ENCODE data around the gene CEACAM6. TPM values are rescaled to one million over a fixed set of nuclear protein-coding genes. Genes with fewer than 3 reads are reported as not detected.
A peak's percentile ranks its signal among the peaks of the same experiment; 100 is the strongest.
"Not testable (repeated sequence)": the region's sequence is repeated elsewhere in the genome, so short reads cannot be mapped to it uniquely, and the experiment has no call there.

The CEACAM6 gene
- total RNA-seq, 6 donors from 2014 or later: 140 to 651 (median 539) TPM

DNA sequence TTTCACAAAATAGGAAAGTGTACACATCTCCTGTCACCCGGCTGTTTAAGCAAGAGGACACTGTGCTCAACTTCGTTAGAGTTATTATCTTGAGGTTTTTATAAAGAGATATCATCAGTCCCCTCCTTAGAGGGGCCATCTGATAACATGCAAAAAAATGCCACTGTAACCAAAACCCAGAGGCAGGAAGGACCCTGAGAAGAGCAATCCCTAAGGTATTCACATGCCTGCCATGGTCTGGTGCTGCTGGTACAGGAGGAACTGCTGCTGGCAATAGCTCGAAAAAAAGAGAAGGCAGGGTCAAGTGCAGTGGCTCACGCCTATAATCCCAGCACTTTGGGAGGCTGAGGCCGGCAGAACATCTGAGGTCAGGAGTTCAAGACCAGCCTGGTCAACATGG is 28.3 kb downstream of the CEACAM6 start:
- Histone ChIP-seq H3K4me1 (peaks cover 14 to 19% (median 18%) of the 10 kb centered on the region in 4 donors), H3K27me3 (no peaks in the 10 kb centered on the region), H3K9me3 (no peaks in the 10 kb centered on the region), H3K27ac (peak overlapping the region in 1 of 4 donors; percentile 66), H3K4me3 (no peak overlapping the region), H3K36me3 (no peaks in the 10 kb centered on the region)
- DNase-seq (no peak), ATAC-seq (ENCODE audit: low FRiP score in 2 of 2) (no peak)
- WGBS, 2 donors: 45 to 46% methylated on average over 5 of the region's 5 CpGs
- no peak for TF ChIP-seq POLR2AphosphoS5 (IDR thresholded peaks at IDR 0.05)

DNA sequence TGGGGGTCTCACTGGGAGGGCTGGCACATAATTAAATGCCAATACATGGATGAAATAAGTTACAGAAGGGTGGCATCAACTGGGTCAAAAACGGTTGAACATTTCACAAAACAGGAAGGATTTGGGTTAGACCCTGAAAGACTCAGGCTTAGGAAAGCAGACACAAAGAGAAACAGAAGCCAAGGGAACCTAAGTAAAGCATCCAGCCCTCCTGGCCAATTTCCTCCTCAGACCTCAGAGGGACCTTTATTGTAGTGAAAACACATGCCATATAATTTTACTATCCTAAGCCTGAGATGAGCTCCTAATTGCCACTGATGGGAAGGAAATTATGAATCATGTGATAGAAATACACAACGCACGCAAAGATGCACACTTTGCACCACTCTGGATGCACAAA is 29.0 kb downstream of the CEACAM6 start:
- WGBS, 2 donors: 37 to 41% methylated on average over 3 of the region's 3 CpGs
- DNase-seq (no peak), ATAC-seq (ENCODE audit: low FRiP score in 2 of 2) (no peak)
- Histone ChIP-seq H3K4me1 (peaks cover 14 to 19% (median 18%) of the 10 kb centered on the region in 4 donors), H3K36me3 (no peaks in the 10 kb centered on the region), H3K9me3 (no peaks in the 10 kb centered on the region), H3K27ac (peak overlapping the region in 3 of 4 donors; percentile 27 to 66 (median 47)), H3K4me3 (no peak overlapping the region), H3K27me3 (no peaks in the 10 kb centered on the region)
- TF ChIP-seq EP300 (IDR thresholded peaks at IDR 0.05) (no peak), POLR2AphosphoS5 (IDR thresholded peaks at IDR 0.05) (no peak), POLR2A (IDR thresholded peaks at IDR 0.05) (no peak)
- TF ChIP-seq, protein P1, sequence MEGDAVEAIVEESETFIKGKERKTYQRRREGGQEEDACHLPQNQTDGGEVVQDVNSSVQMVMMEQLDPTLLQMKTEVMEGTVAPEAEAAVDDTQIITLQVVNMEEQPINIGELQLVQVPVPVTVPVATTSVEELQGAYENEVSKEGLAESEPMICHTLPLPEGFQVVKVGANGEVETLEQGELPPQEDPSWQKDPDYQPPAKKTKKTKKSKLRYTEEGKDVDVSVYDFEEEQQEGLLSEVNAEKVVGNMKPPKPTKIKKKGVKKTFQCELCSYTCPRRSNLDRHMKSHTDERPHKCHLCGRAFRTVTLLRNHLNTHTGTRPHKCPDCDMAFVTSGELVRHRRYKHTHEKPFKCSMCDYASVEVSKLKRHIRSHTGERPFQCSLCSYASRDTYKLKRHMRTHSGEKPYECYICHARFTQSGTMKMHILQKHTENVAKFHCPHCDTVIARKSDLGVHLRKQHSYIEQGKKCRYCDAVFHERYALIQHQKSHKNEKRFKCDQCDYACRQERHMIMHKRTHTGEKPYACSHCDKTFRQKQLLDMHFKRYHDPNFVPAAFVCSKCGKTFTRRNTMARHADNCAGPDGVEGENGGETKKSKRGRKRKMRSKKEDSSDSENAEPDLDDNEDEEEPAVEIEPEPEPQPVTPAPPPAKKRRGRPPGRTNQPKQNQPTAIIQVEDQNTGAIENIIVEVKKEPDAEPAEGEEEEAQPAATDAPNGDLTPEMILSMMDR (IDR thresholded peaks at IDR 0.05): no peak

DNA sequence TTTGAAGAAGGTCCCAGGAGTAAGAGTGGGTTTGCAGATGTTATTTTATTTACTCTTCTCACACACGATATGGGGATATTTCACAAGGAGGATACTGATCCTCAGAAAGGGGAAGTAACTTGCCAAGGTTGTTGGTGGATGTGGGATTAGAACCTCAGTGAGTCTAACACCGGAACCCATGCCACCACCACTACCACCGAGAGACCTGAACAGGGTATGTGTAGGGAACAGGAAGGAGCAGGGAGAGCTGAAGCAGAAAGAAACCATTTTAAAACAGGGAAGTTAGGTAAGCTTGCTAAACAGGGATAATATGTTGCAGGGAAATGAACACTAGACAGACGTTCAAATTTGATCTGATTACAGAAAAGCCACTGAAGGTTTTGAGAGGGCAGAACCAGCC is 29.4 kb downstream of the CEACAM6 start:
- Histone ChIP-seq H3K4me3 (no peak overlapping the region), H3K27ac (peak overlapping the region; percentile 15 to 66 (median 37)), H3K9me3 (no peaks in the 10 kb centered on the region), H3K36me3 (no peaks in the 10 kb centered on the region), H3K4me1 (peaks cover 14 to 19% (median 18%) of the 10 kb centered on the region in 4 donors), H3K27me3 (no peaks in the 10 kb centered on the region)
- peak in 1 of 2 donors; percentile 33 for ATAC-seq (ENCODE audit: low FRiP score in 2 of 2)
- WGBS, 2 donors: 35 to 44% methylated on average over 4 of the region's 4 CpGs
- no peak for DNase-seq
- TF ChIP-seq POLR2A (IDR thresholded peaks at IDR 0.05) (no peak), EP300 (IDR thresholded peaks at IDR 0.05) (no peak), POLR2AphosphoS5 (IDR thresholded peaks at IDR 0.05) (no peak)
- TF ChIP-seq, protein P1 (IDR thresholded peaks at IDR 0.05): no peak

DNA sequence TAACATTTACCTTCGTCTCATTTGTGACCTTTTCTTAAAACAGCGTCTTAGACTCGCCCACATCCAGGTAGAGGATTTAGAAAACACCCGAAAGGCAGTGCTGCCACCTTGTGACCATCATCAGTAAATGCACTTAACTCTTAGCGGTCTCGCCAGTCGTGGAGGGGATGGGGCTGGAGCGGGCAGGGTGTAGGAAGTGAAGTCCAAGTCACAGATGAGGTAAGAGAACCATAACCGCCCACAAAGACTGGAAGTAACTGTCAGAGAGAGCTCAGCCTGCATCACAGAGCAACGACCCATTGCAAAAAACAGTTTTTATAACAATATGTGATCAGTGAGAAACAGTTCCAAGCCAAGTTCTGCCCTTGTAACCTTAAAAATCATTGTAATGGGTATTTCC is 30.3 kb downstream of the CEACAM6 start:
- no peak for TF ChIP-seq POLR2A (IDR thresholded peaks at IDR 0.05)
- TF ChIP-seq, protein P1 (IDR thresholded peaks at IDR 0.05): peak; percentile 64 to 85 (median 79)
- TF ChIP-seq POLR2AphosphoS5 (IDR thresholded peaks at IDR 0.05): no peak
- TF ChIP-seq EP300 (IDR thresholded peaks at IDR 0.05): peak in 1 of 4 donors; percentile 1
- no peaks in the 10 kb centered on the region for H3K27me3 ChIP-seq
- H3K4me1 ChIP-seq: peaks cover 14 to 19% (median 18%) of the 10 kb centered on the region in 4 donors
- 1 to 2% methylated on average over 10 of the region's 10 CpGs for WGBS, 2 donors
- H3K36me3 ChIP-seq: no peaks in the 10 kb centered on the region
- H3K4me3 ChIP-seq: no peak overlapping the region
- H3K9me3 ChIP-seq: no peaks in the 10 kb centered on the region
- peak in 1 of 2 donors; percentile 87 for DNase-seq
- peak; percentile 91 to 93 for ATAC-seq (ENCODE audit: low FRiP score in 2 of 2)
- H3K27ac ChIP-seq: peak overlapping the region in 2 of 4 donors; percentile 47 to 66

DNA sequence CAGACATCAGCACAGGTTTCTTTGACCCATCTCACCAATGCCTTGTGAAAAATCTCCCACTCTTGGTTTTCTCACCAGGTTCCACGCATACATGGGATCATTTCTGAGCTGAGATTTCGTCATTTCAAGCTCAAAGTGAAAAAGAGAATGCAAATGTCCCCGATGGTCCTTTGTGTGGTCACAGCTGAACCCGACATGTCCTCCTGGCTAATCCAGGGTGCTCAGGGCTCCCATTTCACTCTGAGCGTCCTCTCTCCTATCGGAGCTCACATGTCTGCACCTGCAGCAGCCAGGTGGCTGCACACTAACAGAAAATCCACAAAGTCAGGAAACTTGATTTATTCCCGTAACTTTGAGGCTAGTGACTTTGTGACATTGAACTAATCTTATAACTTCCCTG is 31.7 kb downstream of the CEACAM6 start:
- TF ChIP-seq POLR2A (IDR thresholded peaks at IDR 0.05) (no peak), POLR2AphosphoS5 (IDR thresholded peaks at IDR 0.05) (no peak), EP300 (IDR thresholded peaks at IDR 0.05) (no peak)
- TF ChIP-seq, protein P1 (IDR thresholded peaks at IDR 0.05): no peak
- Histone ChIP-seq H3K36me3 (no peaks in the 10 kb centered on the region), H3K27ac (peak overlapping the region in 1 of 4 donors; percentile 11), H3K4me3 (no peak overlapping the region), H3K9me3 (no peaks in the 10 kb centered on the region), H3K27me3 (no peaks in the 10 kb centered on the region), H3K4me1 (peaks cover 14 to 25% (median 19%) of the 10 kb centered on the region in 4 donors)
- DNase-seq: no peak
- no peak for ATAC-seq (ENCODE audit: low FRiP score in 2 of 2)
- 59 to 76% methylated on average over 7 of the region's 7 CpGs for WGBS, 2 donors

DNA sequence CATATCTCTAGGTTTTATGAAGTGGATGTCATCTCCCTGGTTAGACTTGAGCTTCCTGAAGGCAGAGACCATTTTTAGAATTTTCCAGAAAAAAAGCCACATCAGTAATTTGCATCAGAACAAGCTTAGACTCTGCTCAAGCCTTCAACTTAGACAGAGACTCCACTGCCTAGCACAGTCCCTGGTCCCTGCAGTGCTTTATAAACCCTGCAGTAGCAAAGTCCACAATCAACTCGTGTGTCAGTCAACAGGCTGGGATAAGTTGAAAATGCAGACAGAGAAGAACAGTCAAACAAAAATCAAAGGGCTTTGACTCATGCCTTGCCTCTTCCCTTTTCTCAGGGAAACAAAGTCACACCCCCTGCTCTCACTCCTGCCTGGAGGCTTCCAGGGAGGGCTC is 33.2 kb downstream of the CEACAM6 start:
- not testable (repeated sequence) for H3K4me3 ChIP-seq; ATAC-seq (ENCODE audit: low FRiP score in 2 of 2); H3K27me3 ChIP-seq; H3K27ac ChIP-seq; H3K36me3 ChIP-seq; H3K9me3 ChIP-seq; DNase-seq
- no CpG with 5 or more reads among the region's 1 CpG for WGBS, 2 donors
- H3K4me1 ChIP-seq: peaks cover 14 to 31% (median 21%) of the 10 kb centered on the region in 4 donors

DNA sequence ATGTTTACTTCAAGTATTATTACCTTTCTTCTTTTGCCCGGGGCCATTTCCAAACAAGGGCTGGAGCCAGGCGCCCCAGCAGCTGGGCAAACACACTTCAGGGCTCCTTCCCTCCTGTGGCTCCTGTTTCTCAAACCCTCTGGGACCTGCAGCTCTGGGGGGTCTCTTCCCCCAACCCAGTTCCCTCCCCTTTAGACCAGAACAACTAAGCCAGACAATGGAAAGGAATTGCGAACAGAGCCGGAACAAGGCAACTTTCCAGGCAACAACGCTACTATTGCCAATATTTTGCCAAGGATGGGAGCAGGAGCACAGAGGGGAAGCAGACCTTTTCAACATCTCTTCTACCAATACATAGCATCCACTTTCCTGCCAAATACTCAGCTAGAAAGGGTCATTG is 33.7 kb downstream of the CEACAM6 start:
- DNase-seq; ATAC-seq (ENCODE audit: low FRiP score in 2 of 2); H3K27me3 ChIP-seq; H3K4me3 ChIP-seq; H3K36me3 ChIP-seq; H3K9me3 ChIP-seq: not testable (repeated sequence)
- Histone ChIP-seq H3K4me1 (peaks cover 14 to 31% (median 21%) of the 10 kb centered on the region in 4 donors), H3K27ac (peak overlapping the region in 1 of 4 donors; percentile 64)
- WGBS, 2 donors: 63 to 76% methylated on average over 4 to 5 of the region's 5 CpGs
